ENCODE data around the gene INTS7. TPM values are rescaled to one million over a fixed set of nuclear protein-coding genes. Genes with fewer than 3 reads are reported as not detected.
A peak's percentile ranks its signal among the peaks of the same experiment; 100 is the strongest.
"Not testable (repeated sequence)": the region's sequence is repeated elsewhere in the genome, so short reads cannot be mapped to it uniquely, and the experiment has no call there.

The INTS7 gene
- total RNA-seq, 1 donor from 2014 or later: 16.0 TPM

GRCh38 chr1:211978596-211978995 lies 56.8 kb downstream of the INTS7 start:
- no peak for DNase-seq (ENCODE audit: low read depth, low spot score)

DNA sequence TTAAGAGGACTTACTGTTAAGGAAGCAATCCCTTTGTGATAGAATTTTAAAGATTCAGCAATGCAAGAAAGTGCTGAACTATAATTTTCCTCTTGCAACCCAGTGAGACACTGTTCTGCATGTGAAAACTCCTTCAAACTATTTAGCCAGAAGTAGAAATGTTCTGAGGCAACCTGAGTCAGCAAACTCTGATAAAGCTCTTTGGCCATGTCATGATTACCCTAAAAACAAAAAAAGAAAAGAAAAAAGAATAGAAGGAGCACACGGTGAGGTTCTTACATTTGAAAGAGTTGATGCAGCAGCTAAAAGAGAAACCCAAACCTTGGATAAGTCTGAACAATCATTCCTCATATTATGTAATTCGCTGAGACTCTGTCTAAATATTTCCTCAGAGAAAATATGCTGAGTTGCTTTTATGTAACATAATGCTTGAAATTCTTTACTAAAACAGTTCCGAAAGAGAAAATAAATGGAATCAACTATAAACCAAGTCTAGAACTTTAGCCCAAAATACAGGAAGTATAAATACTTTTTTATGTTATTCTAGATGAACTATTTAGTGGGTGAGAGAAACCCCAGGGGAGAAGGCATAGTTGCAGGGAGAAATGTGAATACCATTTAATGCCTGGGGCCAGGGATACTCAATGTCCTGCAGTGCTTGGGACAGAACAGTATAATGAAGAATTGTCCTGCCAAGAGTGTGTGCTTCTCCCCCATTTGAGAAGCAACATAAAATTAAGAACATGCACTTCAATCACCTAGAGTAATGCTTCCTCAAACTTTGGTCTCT lies 60.0 kb downstream of the INTS7 start:
- no peak for DNase-seq (ENCODE audit: low read depth, low spot score)

- DNase-seq (ENCODE audit: low read depth, low spot score): no peak
Observed at GRCh38 chr1:211973541-211973940, 61.8 kb downstream of the INTS7 start.

DNA sequence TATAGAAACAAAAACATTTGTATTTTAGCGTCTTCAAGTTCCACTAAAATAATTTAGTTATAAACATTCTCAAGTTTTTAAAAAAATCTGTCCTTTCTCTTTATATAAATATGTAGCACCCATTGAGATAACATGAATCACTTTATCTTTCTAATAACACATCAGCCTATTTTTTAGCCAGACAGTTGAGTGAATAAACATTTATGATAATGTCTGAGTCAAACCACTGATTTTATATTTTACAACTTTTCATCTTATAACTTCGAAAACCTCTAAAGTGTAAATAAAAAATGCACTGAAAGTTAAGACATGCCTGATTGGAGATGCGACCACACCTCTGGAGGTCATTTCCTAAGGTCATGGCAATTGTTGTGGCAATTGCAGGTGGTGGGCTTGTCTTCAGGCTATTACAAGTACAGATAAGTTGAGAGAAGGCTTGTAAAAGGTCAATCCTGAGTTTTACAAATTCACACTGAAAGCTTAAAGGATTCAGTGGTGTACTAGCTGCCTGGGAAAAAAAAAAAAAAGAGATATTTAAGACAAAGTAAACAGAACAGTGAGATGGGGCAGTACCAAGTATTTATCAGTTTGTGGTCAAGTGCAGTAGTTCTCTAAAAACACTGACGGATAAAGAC lies 67.0 kb downstream of the INTS7 start:
- DNase-seq (ENCODE audit: low read depth, low spot score): no peak

DNA sequence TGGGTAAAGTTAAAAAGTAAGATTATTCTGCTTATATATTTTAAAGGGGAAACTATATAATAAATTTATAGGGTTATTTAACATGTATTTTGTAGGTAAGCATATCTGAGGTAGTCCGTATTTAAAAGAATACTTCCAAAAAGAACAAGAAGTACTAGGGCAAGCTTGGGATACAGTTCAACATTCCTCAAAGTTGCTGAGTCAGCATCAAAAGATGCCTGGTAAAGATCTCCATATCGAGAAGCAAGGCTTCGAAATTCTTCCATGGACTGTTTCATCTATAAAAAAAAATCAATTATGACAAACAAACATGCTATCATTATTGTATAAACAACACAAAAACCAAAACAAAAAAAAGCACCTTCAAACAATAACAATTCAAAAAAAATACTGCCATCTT lies 67.7 kb downstream of the INTS7 start:
- no peak for DNase-seq (ENCODE audit: low read depth, low spot score)

- DNase-seq (ENCODE audit: low read depth, low spot score): no peak
Observed at GRCh38 chr1:211965108-211965805, 70.1 kb downstream of the INTS7 start.

GRCh38 chr1:211959680-211960079 lies 75.7 kb downstream of the INTS7 start:
- DNase-seq (ENCODE audit: low read depth, low spot score): no peak

GRCh38 chr1:211959221-211959620 lies 76.1 kb downstream of the INTS7 start:
- DNase-seq (ENCODE audit: low read depth, low spot score): no peak

DNA sequence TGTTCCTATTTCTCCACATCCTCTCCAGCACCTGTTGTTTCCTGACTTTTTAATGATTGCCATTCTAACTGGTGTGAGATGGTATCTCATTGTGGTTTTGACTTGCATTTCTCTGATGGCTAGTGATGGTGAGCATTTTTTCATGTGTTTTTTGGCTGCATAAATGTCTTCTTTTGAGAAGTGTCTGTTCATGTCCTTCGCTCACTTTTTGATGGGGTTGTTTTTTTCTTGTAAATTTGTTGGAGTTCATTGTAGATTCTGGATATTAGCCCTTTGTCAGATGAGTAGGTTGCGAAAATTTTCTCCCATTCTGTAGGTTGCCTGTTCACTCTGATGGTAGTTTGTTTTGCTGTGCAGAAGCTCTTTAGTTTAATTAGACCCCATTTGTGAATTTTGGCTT lies 81.3 kb downstream of the INTS7 start:
- DNase-seq (ENCODE audit: low read depth, low spot score): not testable (repeated sequence)

GRCh38 chr1:211953543-211953942 lies 81.8 kb downstream of the INTS7 start:
- DNase-seq (ENCODE audit: low read depth, low spot score): not testable (repeated sequence)

- no peak for DNase-seq (ENCODE audit: low read depth, low spot score)
Observed at GRCh38 chr1:211952299-211952698, 83.1 kb downstream of the INTS7 start.

DNA sequence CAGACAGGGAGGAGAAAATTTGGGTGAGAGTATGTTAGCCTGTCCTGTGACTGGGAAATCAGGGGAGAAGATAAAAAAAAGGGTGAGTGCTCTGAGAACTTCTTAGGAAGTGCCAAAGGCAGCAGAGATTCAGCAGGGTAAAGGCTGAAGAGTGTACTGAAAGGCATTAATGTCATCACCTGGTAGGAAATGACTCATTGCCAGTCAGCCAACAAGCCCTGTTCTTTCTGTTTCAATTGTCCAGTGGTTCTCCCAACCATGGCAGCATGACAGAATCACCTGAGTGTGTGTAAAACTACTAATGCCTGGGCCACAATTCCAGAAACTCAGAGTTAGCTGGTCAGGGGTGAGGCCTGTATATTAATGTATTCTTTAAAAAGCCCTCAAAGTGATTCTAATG lies 83.5 kb downstream of the INTS7 start:
- DNase-seq (ENCODE audit: low read depth, low spot score): peak; percentile 35

DNA sequence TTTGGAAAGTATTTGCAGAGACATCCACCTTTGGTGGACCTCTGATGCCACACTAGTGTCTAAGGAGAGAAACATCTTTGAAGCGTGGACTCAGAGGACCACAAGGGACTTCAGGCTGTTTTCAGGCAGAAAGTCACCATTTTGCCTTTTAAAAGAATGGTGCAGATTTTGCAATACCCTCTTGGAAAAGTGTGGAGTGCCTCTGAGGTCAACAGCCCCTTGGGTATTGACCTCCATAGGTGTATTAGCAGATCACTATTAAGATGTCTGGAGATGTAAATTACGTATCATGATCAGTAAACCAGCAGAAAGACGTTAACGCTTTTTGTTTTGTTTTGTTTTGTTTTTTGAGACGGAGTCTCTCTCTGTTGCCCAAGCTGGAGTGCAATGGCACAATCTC lies 87.0 kb downstream of the INTS7 start:
- DNase-seq (ENCODE audit: low read depth, low spot score): no peak

DNA sequence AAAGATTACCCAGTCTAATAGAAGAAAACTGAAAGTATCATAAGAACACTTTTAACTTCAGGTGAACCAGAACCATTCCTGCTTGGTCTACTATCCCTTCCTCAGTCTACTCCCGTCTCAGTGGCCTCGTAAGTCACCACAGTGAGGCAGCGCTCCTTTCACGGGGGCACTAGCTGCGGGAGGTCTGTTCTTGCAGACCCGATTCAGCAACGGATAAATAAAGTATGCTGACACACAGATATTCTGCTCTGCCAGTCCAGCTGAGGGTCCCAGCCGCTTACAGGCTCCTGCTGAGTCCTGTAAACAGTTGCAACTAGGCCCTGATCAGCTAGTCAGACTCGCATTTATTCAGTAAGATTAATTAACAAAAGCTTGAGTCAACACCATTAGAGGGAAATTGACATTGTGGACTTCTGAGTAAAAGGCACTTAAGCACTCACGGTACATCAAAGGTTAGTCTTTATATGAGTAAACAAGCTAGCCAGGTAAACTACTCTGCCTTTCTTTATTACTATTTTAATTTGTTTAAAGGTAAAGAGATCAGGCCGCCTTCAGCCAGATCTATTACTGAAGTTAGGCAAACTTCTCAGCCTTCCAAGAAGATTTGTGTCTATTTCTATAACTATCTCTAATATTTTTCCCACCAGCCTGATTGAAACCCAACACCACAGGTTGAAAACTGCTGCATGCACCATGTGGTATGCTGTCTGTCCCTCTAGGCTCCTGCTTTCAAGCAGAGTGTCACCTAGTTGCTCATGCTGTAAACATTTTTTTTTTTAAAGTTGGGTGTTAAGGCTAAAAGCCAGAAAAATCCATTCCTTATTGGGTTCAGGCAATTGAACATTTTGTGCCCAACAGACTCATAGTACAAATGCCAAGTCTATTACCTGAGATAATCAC lies 87.7 kb downstream of the INTS7 start:
- DNase-seq (ENCODE audit: low read depth, low spot score): no peak

- DNase-seq (ENCODE audit: low read depth, low spot score): no peak
Observed at GRCh38 chr1:211944733-211945500, 90.4 kb downstream of the INTS7 start.

DNA sequence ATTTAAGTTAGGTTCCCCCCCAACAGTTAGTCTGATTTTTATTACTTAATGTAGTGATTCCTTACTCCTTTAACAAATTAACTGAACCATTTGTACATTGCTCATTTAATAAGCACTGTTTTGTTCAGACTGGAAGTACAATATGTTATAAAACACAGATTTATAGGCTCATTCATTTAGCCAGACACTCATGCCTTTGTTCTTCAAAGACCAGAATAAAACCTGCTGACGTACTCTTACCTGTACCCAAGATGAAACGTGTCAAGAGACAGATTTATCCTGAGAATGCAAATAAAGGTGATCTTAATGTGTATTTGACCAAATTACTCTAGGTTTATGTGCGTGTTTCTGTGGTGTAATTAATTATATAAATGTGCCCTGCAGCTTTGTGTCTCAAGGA lies 92.8 kb downstream of the INTS7 start:
- DNase-seq (ENCODE audit: low read depth, low spot score): no peak

DNA sequence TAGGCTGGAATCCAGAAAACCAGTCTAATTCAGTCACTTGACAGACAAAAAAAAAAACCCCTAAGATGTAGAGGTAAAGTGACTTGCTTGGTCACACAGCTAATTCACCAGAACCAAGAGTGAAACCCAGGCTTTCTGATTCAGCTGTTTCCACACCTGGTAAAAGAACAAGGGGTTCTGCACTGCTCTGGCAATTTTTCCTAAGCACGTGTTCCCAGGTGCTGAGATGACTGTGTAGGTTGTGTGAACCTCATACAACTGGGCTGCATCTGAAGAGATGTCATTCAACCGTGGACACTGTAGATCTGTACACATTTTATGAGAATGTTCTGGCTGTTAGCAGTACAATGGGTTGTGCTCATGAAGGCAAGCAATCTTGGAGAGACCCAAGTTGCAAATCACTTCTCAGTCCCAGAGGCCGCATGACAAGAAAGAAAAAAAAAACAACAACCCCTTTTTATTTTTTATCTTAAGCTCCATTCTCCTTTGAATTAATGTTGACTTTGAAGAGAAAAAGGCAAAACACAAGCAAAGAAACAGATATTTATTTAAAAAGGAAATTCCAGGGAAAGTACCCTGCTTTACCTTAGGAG lies 95.4 kb downstream of the INTS7 start:
- DNase-seq (ENCODE audit: low read depth, low spot score): no peak

DNA sequence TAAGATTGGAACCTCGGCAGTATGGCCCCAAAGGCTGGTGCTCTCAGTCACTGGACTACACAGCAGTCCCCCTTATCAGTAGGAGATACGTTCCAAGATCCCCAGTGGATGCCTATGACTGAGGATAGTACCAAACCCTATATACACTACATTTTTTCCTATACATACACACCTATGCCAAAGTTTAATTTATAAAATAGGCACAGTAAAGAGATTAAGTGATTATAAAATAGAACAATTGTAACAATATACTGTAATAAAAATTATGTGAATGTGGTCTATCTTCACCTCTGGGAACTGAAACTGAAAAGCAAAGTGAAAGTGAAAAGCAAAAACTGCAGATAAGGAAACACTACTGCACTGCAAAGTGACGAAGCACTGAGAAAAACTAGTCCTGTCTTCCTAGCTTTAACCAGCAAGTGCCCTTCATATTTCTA lies 96.8 kb downstream of the INTS7 start:
- no peak for DNase-seq (ENCODE audit: low read depth, low spot score)

DNA sequence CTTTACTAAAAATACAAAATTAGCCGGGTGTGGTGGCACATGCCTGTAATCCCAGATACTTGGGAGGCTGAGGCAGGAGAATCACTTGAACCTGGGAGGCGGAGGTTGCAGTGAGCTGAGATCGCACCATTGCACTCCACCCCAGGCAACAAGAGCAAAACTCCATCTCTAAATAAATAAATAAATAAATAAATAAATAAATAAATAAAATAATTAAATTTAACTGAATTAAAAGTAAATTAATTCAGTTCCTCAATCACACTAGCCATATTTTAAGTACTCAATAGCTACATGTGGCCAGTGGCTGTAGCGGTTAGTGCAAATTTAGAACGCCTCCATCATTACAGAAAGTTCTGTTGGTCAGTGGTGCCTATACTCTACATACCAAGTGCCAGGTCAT lies 97.9 kb downstream of the INTS7 start:
- DNase-seq (ENCODE audit: low read depth, low spot score): not testable (repeated sequence)

- no peak for DNase-seq (ENCODE audit: low read depth, low spot score)
Observed at GRCh38 chr1:211935448-211935970, 99.8 kb downstream of the INTS7 start.
